Uterus (tissue), 4 donors: ENCODE measurements around the gene PPY. TPM values are rescaled to one million over a fixed set of nuclear protein-coding genes. Genes with fewer than 3 reads are reported as not detected.

Source experiments
- DNase-seq, 2 donors: peaks; one replicate each; pipeline ENCODE4 v3.0.0-alpha.2; 2019 to 2020
- H3K27ac ChIP-seq, 2 donors: fragments of 200-600 bp; sonication (generic); 1 replicate in 1 of 2; 2 replicates in 1 of 2; pipeline ENCODE4 v1.5.1; 2016 to 2018
- H3K27me3 ChIP-seq, 2 donors: fragments of 200-600 bp; sonication (generic); one replicate each; pipeline ENCODE4 v1.5.1; 2018 to 2019; ENCODE audit warnings: control low read depth in 1 of 2
- H3K36me3 ChIP-seq, 2 donors: fragments of 200-600 bp; sonication (generic); one replicate each; pipeline ENCODE4 v1.5.1; 2019; ENCODE audit warnings: control low read depth in 1 of 2
- H3K4me1 ChIP-seq, 2 donors: fragments of 200-600 bp; sonication (generic); one replicate each; pipeline ENCODE4 v1.5.1; 2018 to 2019; ENCODE audit warnings: control low read depth in 1 of 2
- H3K4me3 ChIP-seq, 2 donors: fragments of 200-600 bp; sonication (generic); 1 replicate in 1 of 2; 2 replicates in 1 of 2; pipeline ENCODE4 v1.5.1; 2018 to 2019; ENCODE audit warnings: mild to moderate bottlenecking in 1 of 2
- H3K9me3 ChIP-seq, 2 donors: fragments of 200-600 bp; sonication (generic); one replicate each; pipeline ENCODE4 v1.5.1; 2019; ENCODE audit warnings: control low read depth in 1 of 2
- POLR2A ChIP-seq, 2 donors: fragments of 450-650 bp; IDR thresholded peaks; one replicate each; pipeline ENCODE4 v1.6.1; 2016; ENCODE audit warnings: antibody characterized with exemption in 2 of 2, mild to moderate bottlenecking in 1 of 2, moderate library complexity in 1 of 2
- intact Hi-C: fragments of 100-400 bp; cut with DNase I; formaldehyde crosslinking; loops from one replicate; pipeline ENCODE4 v1.15.1; 2023; ENCODE audit warnings: low total_unique reads
- total RNA-seq, 4 donors: library from RNA; depleted of rRNA in 3 of 4; stranded (reverse); fragments of >200 nt in 3 of 4; gene quantifications; one replicate each; pipeline versions ENCODE4 v1.1.0 to v1.2.4, GENCODE V29; 2014 to 2023
- TF ChIP-seq, protein P1 (sequence below), 4 experiments: fragments of 200-600 bp in 2 of 4; fragments of 450-650 bp in 2 of 4; sonication (generic) in 2 of 4; IDR thresholded peaks; one replicate each; pipeline ENCODE4 v1.5.1; 2016 to 2019; ENCODE audit warnings: antibody characterized with exemption in 4 of 4, mild to moderate bottlenecking in 2 of 4, moderate library complexity in 1 of 4
- donor health status: DM: yes; HTN: yes; CAD: no.

The PPY gene
- total RNA-seq, 4 donors from 2014 or later = not detected

DNA sequence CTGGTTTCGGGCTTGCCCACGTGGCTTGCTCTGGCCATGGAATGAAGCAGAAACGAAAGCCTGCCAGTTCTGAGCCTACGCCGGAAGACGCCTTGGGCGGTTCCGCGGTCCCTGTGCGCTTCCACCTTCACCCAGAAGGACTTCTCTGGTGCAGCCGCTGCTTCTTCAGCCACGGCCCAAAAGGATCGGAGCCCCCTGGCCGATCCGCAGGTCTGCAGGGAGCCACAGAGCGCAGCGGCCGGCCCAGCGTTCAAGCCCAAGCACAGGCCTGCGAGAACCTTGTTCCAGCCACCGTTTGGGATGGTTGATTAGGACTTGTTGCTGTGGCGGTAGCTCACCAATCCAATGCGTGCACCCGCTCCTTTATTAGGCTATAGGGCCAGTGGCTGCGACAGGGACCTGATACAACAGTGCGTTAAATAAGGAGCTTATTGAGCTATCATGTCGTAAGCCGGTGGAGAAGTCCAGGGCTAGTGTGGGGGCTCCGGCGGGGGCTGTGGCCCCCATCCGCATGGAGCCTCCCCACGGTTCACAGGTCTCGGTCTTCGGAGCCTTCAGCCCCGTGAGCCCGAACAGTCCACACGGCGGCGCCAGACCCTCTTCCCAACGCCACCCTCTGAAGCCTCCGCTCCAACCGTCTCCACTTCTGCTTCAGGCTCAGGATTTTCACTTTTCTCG, 24.8 kb downstream of the PPY start:
- H3K4me3 ChIP-seq = no peak overlapping the region
- DNase-seq = peak in 1 of 2 donors; percentile 35

DNA sequence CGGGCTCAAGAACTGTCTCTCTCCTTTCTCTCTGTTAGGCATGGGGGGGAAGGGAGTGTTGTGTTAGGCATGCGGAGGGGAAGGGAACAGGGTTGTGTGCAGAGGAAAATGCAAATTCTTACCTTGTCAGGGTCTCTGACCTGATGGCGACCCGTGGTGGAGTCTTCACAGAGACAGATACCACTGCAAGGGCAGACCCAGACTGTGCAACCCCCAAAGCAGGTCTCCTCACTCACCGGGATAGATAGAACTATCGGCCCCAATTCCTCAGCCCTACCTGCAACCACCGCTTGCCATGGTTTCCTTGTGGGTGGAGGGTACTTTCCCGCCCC, 25.3 kb downstream of the PPY start:
- Histone ChIP-seq H3K4me1 (no peaks in the 10 kb centered on the region), H3K36me3 (no peaks in the 10 kb centered on the region), H3K27ac (no peak overlapping the region), H3K4me3 (no peak overlapping the region), H3K9me3 (no peaks in the 10 kb centered on the region), H3K27me3 (no peaks in the 10 kb centered on the region)
- no peak for TF ChIP-seq POLR2A (IDR thresholded peaks at IDR 0.05)
- TF ChIP-seq, protein P1, sequence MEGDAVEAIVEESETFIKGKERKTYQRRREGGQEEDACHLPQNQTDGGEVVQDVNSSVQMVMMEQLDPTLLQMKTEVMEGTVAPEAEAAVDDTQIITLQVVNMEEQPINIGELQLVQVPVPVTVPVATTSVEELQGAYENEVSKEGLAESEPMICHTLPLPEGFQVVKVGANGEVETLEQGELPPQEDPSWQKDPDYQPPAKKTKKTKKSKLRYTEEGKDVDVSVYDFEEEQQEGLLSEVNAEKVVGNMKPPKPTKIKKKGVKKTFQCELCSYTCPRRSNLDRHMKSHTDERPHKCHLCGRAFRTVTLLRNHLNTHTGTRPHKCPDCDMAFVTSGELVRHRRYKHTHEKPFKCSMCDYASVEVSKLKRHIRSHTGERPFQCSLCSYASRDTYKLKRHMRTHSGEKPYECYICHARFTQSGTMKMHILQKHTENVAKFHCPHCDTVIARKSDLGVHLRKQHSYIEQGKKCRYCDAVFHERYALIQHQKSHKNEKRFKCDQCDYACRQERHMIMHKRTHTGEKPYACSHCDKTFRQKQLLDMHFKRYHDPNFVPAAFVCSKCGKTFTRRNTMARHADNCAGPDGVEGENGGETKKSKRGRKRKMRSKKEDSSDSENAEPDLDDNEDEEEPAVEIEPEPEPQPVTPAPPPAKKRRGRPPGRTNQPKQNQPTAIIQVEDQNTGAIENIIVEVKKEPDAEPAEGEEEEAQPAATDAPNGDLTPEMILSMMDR (IDR thresholded peaks at IDR 0.05) = no peak
- intact Hi-C loops = no loop called here
- DNase-seq = no peak

More for the DNA sequence above, 24.8 kb downstream of the PPY start:
- Histone ChIP-seq H3K9me3 (no peaks in the 10 kb centered on the region), H3K4me1 (no peaks in the 10 kb centered on the region), H3K27me3 (no peaks in the 10 kb centered on the region), H3K27ac (no peak overlapping the region), H3K36me3 (no peaks in the 10 kb centered on the region)
- intact Hi-C loops = no loop called here
- TF ChIP-seq, protein P1 (IDR thresholded peaks at IDR 0.05) = peak in 1 of 4 experiments; percentile 14
- TF ChIP-seq POLR2A (IDR thresholded peaks at IDR 0.05) = no peak

DNA sequence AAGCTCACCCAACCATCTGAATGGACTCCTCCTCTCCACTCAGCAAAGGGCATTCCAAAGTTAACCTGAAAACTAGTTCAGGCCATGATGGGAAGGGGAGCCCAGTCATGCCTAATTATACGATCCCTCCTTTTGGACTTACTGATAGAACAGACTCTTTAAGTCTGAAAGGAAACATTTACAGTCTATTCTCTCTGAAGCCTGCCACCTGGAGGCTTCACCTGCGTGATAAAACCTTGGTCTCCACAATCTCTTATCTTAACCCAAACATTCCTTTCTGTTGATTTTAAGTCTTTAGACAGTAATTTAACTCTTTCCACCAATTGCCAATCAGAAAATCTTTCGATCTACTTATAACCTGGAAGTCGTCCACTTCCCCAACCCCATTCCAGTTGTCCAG, 25.9 kb downstream of the PPY start:
- intact Hi-C loops = no loop called here
- H3K27ac ChIP-seq = no peak overlapping the region
- no peak overlapping the region for H3K4me3 ChIP-seq
- DNase-seq = no peak
- H3K36me3 ChIP-seq = no peaks in the 10 kb centered on the region
- H3K9me3 ChIP-seq = no peaks in the 10 kb centered on the region
- H3K4me1 ChIP-seq = no peaks in the 10 kb centered on the region
- no peak for TF ChIP-seq POLR2A (IDR thresholded peaks at IDR 0.05)
- TF ChIP-seq, protein P1 (IDR thresholded peaks at IDR 0.05) = no peak
- no peaks in the 10 kb centered on the region for H3K27me3 ChIP-seq

DNA sequence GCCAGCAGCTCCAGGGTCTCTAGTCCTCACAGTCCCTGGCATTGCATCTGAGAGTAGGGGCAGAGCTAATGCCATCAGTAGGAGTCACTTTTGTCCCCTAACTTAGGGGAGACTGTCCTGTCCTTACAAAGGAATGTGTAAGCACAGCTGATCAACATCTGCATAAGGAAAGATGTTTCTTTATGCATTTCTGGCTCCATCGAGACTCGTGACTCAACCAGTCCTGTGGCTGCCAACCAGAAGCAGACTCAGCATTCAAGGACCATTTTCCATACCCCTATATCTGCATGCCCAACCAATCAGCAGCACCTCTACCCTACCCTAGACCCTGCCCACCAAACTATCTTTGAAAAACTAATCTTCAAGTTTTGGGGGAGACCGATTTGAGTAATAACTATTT, 26.7 kb downstream of the PPY start:
- Histone ChIP-seq H3K27ac (no peak overlapping the region), H3K4me1 (no peaks in the 10 kb centered on the region), H3K36me3 (no peaks in the 10 kb centered on the region), H3K27me3 (no peaks in the 10 kb centered on the region), H3K4me3 (no peak overlapping the region), H3K9me3 (no peaks in the 10 kb centered on the region)
- no peak for DNase-seq
- intact Hi-C loops = no loop called here
- TF ChIP-seq POLR2A (IDR thresholded peaks at IDR 0.05) = no peak
- TF ChIP-seq, protein P1 (IDR thresholded peaks at IDR 0.05) = no peak

DNA sequence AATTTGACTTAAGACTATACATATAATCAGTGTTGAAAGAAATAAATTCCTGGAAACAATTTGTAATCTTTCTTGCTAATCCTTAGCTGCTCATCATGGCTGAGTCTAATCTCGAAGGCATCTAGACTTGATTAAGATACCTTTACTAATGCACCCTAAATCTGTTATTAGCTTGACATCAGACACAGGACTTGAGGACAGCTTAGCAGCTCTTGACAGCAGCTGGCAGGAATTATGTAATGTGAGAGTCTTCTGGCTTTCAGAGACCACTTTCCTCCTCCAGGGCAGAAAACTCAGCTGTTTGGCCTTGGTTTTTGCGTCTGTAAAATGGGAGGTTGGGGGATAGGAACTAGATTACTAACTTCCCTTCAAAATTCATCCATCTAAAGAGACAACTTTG, 27.8 kb downstream of the PPY start:
- H3K4me1 ChIP-seq = no peaks in the 10 kb centered on the region
- H3K36me3 ChIP-seq = no peaks in the 10 kb centered on the region
- no peaks in the 10 kb centered on the region for H3K9me3 ChIP-seq
- intact Hi-C loops = no loop called here
- no peak overlapping the region for H3K27ac ChIP-seq
- no peak for TF ChIP-seq POLR2A (IDR thresholded peaks at IDR 0.05)
- TF ChIP-seq, protein P1 (IDR thresholded peaks at IDR 0.05) = no peak
- no peak overlapping the region for H3K4me3 ChIP-seq
- H3K27me3 ChIP-seq = no peaks in the 10 kb centered on the region
- DNase-seq = no peak
